AG04449 (cell line): ENCODE measurements around the gene ROS1.

Source experiments
- CTCF ChIA-PET: fragments of 350-600 bp; formaldehyde crosslinking; extraction: SDS; loops from one replicate; lab custom pipeline; 2021; ENCODE audit warnings: antibody characterized with exemption; lab: Yijun Ruan, JAX
- POLR2A ChIA-PET: fragments of 400-600, 350-600 bp; formaldehyde crosslinking; extraction: SDS; loops from one replicate; lab custom pipeline; 2020; ENCODE audit warnings: antibody characterized with exemption, inconsistent platforms; lab: Yijun Ruan, JAX
- DNase-seq: peaks from one replicate; pipeline ENCODE4 v3.0.0-alpha.2; 2010; ENCODE audit warnings: low read depth, low spot score
- H3K4me3 ChIP-seq: 2 replicates; pipeline ENCODE4 v1.5.1; 2011; ENCODE audit warnings: low read depth, mild to moderate bottlenecking, control low read depth, low read length
- TF ChIP-seq, protein P1 (sequence below): IDR thresholded peaks from one replicate; pipeline ENCODE4 v1.5.1; 2011; ENCODE audit warnings: mild to moderate bottlenecking, moderate library complexity, low read length, control low read depth, inconsistent platforms; ENCODE audit not compliant: insufficient read depth; ENCODE audit errors: missing control alignments

ROS1 gene

DNA sequence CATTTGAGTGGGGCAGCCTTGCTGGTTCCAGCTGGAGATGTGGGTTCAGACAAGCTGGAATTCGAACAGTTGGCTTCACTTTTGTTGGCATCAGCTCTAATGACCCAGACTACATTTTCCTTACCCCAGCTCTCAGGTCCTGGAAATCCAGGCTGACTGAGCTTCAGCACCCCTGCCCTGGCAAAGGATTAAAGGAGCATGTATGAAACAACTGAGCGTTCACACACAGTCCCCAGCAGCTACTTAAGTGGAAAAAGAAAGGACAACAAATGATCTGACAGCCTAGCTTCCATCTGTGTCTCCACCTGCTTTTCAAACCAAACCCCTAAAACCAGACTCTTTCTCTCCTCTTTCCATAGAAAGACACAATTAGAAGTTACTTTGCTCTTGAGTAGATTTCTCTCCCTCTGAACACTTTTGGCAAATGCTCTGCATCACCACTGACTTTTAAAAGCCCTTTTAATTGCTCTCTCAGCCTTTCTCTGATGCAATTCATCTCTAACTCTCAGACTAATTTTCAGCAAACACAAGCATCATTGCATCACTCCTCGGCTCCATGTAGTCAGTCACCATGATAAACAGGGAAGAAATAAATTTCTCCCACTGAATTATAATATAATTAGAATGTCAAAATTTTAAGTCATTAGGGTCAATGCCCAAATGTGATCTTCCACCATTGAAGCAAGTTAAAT, 28.1 kb downstream of the ROS1 start:
- H3K4me3 ChIP-seq = no peak overlapping the region
- ChIA-PET CTCF (interaction anchor here (0.8 to 1.8 kb wide), 2 partner anchors 52 to 207 kb away, joined by 3 to 10 read pairs; no protein-coding TSS in a partner anchor), POLR2A (no interaction called here)
- DNase-seq = no peak
- TF ChIP-seq, protein P1, sequence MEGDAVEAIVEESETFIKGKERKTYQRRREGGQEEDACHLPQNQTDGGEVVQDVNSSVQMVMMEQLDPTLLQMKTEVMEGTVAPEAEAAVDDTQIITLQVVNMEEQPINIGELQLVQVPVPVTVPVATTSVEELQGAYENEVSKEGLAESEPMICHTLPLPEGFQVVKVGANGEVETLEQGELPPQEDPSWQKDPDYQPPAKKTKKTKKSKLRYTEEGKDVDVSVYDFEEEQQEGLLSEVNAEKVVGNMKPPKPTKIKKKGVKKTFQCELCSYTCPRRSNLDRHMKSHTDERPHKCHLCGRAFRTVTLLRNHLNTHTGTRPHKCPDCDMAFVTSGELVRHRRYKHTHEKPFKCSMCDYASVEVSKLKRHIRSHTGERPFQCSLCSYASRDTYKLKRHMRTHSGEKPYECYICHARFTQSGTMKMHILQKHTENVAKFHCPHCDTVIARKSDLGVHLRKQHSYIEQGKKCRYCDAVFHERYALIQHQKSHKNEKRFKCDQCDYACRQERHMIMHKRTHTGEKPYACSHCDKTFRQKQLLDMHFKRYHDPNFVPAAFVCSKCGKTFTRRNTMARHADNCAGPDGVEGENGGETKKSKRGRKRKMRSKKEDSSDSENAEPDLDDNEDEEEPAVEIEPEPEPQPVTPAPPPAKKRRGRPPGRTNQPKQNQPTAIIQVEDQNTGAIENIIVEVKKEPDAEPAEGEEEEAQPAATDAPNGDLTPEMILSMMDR = no peak

DNA sequence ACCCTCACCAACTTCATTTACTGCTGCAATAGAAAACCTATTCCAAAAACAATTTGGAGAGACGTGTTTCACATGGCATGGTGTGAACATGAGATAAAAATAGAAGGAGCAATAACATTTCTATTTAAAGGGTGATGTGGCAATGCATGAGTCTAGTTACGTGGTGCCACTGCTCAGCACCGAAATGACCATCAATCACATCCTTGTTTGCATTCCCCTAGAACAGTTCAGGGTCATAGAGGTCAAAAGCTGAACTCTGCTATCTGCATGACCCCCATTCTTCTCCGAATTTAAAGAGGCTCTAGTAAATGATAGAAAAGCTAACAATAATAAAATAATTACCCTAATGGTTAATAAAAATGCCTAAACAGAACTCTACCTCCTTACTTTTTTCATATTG, 29.5 kb downstream of the ROS1 start:
- TF ChIP-seq, protein P1 = no peak
- CTCF ChIA-PET = interaction anchor here (1.8 kb wide), 1 partner anchor 209 kb away, joined by 10 read pairs; no protein-coding TSS in a partner anchor
- H3K4me3 ChIP-seq = no peak overlapping the region
- POLR2A ChIA-PET = no interaction called here
- no peak for DNase-seq

DNA sequence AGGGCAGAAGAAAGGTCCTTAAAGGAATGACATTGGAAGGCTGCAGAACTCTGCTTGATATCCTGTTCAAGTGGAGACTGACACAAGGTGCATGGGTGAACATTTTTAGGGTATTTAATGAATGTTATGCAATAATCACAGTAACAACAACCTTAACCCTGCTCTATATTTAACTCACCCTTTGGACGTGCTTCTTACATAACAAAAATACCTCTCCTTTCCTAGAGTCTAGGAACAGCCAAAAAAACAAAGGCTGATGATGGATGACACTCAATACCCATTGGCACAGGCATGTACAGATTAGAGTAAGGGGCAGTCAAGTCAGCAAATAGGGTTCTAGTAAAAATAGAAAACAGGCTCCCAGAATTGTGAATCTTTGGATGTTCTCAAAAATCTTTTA, 30.6 kb downstream of the ROS1 start:
- CTCF ChIA-PET = no interaction called here
- H3K4me3 ChIP-seq = no peak overlapping the region
- TF ChIP-seq, protein P1 = no peak
- POLR2A ChIA-PET = no interaction called here
- no peak for DNase-seq

DNA sequence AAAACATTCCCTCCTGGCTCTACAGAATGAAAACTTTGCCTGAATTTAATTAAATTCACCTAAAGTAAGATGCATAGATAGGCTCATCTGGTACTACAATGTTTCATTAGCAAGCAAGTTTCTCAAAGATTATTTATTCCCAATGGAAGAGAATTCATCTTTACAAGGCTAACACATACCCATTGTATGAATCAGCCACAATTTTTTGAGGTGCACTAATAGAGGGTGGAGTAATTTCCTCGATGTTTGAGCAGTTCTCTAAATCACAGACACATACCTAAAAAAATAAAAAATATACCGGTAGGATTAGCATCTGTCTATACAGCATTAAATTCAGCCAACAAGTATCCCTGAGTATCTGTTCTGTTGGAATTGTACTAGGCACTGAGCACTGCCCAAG, 32.7 kb downstream of the ROS1 start:
- ChIA-PET CTCF (no interaction called here), POLR2A (no interaction called here)
- no peak overlapping the region for H3K4me3 ChIP-seq
- no peak for DNase-seq
- TF ChIP-seq, protein P1 = no peak

DNA sequence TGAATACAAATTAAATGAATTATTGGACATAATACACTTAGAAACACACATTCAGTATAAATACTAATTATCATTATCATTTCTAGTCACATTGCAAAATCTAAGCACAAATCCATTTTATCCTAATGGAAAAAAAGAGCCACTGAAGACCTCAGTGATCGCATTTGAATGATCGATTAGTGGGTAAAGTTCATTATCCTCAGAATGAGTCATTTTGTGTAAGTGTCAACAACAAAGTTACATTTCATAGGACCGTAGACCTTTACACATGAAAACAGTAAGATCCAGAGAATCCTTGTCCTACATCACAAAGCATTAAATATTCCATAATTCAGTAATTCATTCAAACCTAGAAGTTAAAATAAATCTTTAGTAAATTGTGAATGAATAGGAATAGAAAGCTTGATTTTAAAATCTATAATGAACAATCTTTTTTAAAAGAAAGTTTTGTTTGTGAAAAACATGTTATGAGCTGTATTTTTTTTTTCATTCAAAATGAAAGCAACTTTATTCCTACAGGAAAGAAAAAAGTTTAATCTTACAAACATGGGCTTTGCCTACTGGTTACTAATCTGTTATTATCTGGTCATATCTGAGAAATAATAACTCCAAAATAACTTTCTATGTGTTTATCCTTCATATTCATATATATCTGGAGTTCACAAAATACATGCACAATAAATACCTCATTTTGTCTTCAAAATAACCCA, 33.7 kb downstream of the ROS1 start:
- TF ChIP-seq, protein P1 = no peak

More for the DNA sequence above, 33.7 kb downstream of the ROS1 start:
- ChIA-PET POLR2A (no interaction called here), CTCF (interaction anchor here (1.3 to 2.1 kb wide), 3 partner anchors 8 to 213 kb away, joined by 3 to 12 read pairs (median 5); no protein-coding TSS in a partner anchor)
- DNase-seq = no peak
- no peak overlapping the region for H3K4me3 ChIP-seq
